Caco-2 (cell line): ENCODE data around the gene PAPSS2. TPM values are rescaled to one million over a fixed set of nuclear protein-coding genes. Genes with fewer than 3 reads are reported as not detected.

ENCODE experiments used
- BruUV-seq: library from RNA; stranded (reverse); fragments of 400-500 nt; replicated peaks from 2 replicates; lab custom pipeline; 2021; lab: Mats Ljungman, UMichigan
- CTCF ChIA-PET: fragments of 300-600 bp; sonication (Branson Sonifier 250); formaldehyde crosslinking; loops from one replicate; lab custom pipeline; 2022; ENCODE audit warnings: antibody characterized with exemption; lab: Charles Lee
- POLR2A ChIA-PET: fragments of 300-600 bp; sonication (Branson Sonifier 250); formaldehyde crosslinking; loops from one replicate; lab custom pipeline; 2022; ENCODE audit warnings: antibody characterized with exemption; lab: Charles Lee
- DNase-seq, 2 experiments: peaks; one replicate each; pipeline versions ENCODE4 v3.0.0 to v3.0.0-alpha.2; 2020 to 2022
- H3K27me3 ChIP-seq: replicated peaks from 2 replicates; pipeline ENCODE4 v1.6.0; 2011; ENCODE audit warnings: low read length; ENCODE audit not compliant: control insufficient read depth, insufficient read depth
- H3K36me3 ChIP-seq: 2 replicates; pipeline ENCODE4 v1.5.1; 2011; ENCODE audit warnings: low read length; ENCODE audit not compliant: control insufficient read depth, insufficient read depth
- H3K4me1 ChIP-seq: fragments of 250-450 bp; sonication (Bioruptor Pico); 2 replicates; pipeline ENCODE4 v1.5.1; 2020; ENCODE audit warnings: mild to moderate bottlenecking
- H3K4me3 ChIP-seq: 2 replicates; pipeline ENCODE4 v1.5.1; 2011; ENCODE audit warnings: low read depth, mild to moderate bottlenecking, control low read depth, low read length
- H3K9me3 ChIP-seq: fragments of 250-450 bp; sonication (Bioruptor Pico); 2 replicates; pipeline ENCODE4 v1.5.1; 2020; ENCODE audit warnings: mild to moderate bottlenecking, moderate library complexity
- H3K27ac Mint-ChIP-seq: one replicate; pipeline ENCODE4 v1.8.0; 2022; ENCODE audit warnings: mixed read lengths; ENCODE audit not compliant: unreplicated experiment
- H3K27me3 Mint-ChIP-seq: one replicate; pipeline ENCODE4 v1.8.0; 2022; ENCODE audit warnings: mixed read lengths; ENCODE audit not compliant: insufficient read depth, unreplicated experiment
- H3K36me3 Mint-ChIP-seq: one replicate; pipeline ENCODE4 v1.8.0; 2022; ENCODE audit warnings: mild to moderate bottlenecking, mixed read lengths; ENCODE audit not compliant: insufficient read depth, unreplicated experiment
- H3K4me1 Mint-ChIP-seq: one replicate; pipeline ENCODE4 v1.8.0; 2022; ENCODE audit warnings: low read depth, mixed read lengths; ENCODE audit not compliant: unreplicated experiment
- H3K4me3 Mint-ChIP-seq: one replicate; pipeline ENCODE4 v1.8.0; 2022; ENCODE audit warnings: mild to moderate bottlenecking, moderate library complexity, mixed read lengths; ENCODE audit not compliant: unreplicated experiment
- H3K9me3 Mint-ChIP-seq: one replicate; pipeline ENCODE4 v1.8.0; 2022; ENCODE audit warnings: mixed read lengths; ENCODE audit not compliant: unreplicated experiment
- intact Hi-C: fragments of 100-400 bp; cut with micrococcal nuclease; formaldehyde crosslinking; loops from one replicate; pipeline ENCODE4 v1.10.0; 2022; ENCODE audit not compliant: unreplicated experiment
- total RNA-seq: library from RNA; stranded (reverse); gene quantifications from 2 replicates; pipeline ENCODE4 v1.2.3, GENCODE V29; 2022
- TF ChIP-seq, protein P1 (sequence below), 2 experiments: fragments of 200-600 bp in 1 of 2; IDR thresholded peaks; 1 replicate in 1 of 2; 2 replicates in 1 of 2; pipeline versions ENCODE4 v1.5.1 to v1.8.0; 2011 to 2022; ENCODE audit warnings: antibody characterized with exemption in 1 of 2, control low read depth in 1 of 2, inconsistent platforms in 1 of 2, low read depth in 1 of 2, low read length in 1 of 2, mild to moderate bottlenecking in 1 of 2, moderate library complexity in 1 of 2; ENCODE audit not compliant: insufficient read depth in 1 of 2, severe bottlenecking in 1 of 2, unreplicated experiment in 1 of 2

The PAPSS2 gene
- total RNA-seq, 1 experiment from 2014 or later: 4.3 TPM

DNA sequence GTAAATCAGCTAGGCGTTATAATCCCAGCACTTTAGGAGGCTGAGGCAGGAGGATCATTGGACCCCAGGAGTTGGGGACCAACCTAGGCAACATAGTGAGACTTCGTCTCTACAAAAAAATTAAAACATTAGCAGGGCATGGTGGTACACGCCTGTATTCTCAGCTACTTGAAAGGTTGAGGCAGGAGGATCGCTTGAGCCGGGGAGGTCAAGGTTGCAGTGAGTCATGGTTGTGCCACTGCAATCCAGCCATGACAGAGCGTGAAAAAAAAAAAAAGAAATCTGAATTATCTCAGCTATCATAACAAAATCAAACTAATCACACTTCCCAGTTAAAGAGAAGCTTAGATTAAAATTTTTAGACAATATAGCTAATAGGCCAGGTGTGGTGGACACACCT, 123.0 kb downstream of the PAPSS2 start:
- Histone ChIP-seq H3K27me3 (no peaks in the 10 kb centered on the region), H3K9me3 (no peaks in the 10 kb centered on the region), H3K4me1 (no peaks in the 10 kb centered on the region), H3K4me3 (no peak overlapping the region), H3K36me3 (no peaks in the 10 kb centered on the region; the same call in 1 of the 2 replicates)
- peaks cover 32% of the 10 kb centered on the region for H3K36me3 Mint-ChIP-seq
- no peak overlapping the region for H3K27ac Mint-ChIP-seq
- H3K9me3 Mint-ChIP-seq: no peaks in the 10 kb centered on the region
- TF ChIP-seq, protein P1, sequence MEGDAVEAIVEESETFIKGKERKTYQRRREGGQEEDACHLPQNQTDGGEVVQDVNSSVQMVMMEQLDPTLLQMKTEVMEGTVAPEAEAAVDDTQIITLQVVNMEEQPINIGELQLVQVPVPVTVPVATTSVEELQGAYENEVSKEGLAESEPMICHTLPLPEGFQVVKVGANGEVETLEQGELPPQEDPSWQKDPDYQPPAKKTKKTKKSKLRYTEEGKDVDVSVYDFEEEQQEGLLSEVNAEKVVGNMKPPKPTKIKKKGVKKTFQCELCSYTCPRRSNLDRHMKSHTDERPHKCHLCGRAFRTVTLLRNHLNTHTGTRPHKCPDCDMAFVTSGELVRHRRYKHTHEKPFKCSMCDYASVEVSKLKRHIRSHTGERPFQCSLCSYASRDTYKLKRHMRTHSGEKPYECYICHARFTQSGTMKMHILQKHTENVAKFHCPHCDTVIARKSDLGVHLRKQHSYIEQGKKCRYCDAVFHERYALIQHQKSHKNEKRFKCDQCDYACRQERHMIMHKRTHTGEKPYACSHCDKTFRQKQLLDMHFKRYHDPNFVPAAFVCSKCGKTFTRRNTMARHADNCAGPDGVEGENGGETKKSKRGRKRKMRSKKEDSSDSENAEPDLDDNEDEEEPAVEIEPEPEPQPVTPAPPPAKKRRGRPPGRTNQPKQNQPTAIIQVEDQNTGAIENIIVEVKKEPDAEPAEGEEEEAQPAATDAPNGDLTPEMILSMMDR (IDR thresholded peaks at IDR 0.05; ENCODE audit: insufficient read depth in 1 of 2, low read depth in 1 of 2, low read length in 1 of 2, severe bottlenecking in 1 of 2, unreplicated experiment in 1 of 2): no peak
- H3K4me3 Mint-ChIP-seq: no peak overlapping the region
- BruUV-seq: no TSS peak
- ChIA-PET CTCF (interaction anchor here (0.7 to 1.4 kb wide), 2 partner anchors 16 to 48 kb away, joined by 3 read pairs; no protein-coding TSS in a partner anchor), POLR2A (no interaction called here)
- intact Hi-C loops: no loop called here
- no peak for DNase-seq
- no peaks in the 10 kb centered on the region for H3K4me1 Mint-ChIP-seq
- no peaks in the 10 kb centered on the region for H3K27me3 Mint-ChIP-seq

- Histone ChIP-seq H3K36me3 (no peaks in the 10 kb centered on the region), H3K4me3 (no peak overlapping the region), H3K9me3 (no peaks in the 10 kb centered on the region), H3K27me3 (no peaks in the 10 kb centered on the region), H3K4me1 (no peaks in the 10 kb centered on the region)
- no peak overlapping the region for H3K27ac Mint-ChIP-seq
- no peaks in the 10 kb centered on the region for H3K4me1 Mint-ChIP-seq
- CTCF ChIA-PET: no interaction called here
- TF ChIP-seq, protein P1 (IDR thresholded peaks at IDR 0.05; ENCODE audit: insufficient read depth in 1 of 2, low read depth in 1 of 2, low read length in 1 of 2, severe bottlenecking in 1 of 2, unreplicated experiment in 1 of 2): no peak
- H3K36me3 Mint-ChIP-seq: peaks cover 32% of the 10 kb centered on the region
- no TSS peak for BruUV-seq
- POLR2A ChIA-PET: no interaction called here
- intact Hi-C loops: no loop called here
- H3K9me3 Mint-ChIP-seq: no peaks in the 10 kb centered on the region
- H3K4me3 Mint-ChIP-seq: no peak overlapping the region
- no peak for DNase-seq
- no peaks in the 10 kb centered on the region for H3K27me3 Mint-ChIP-seq
Observed at GRCh38 chr10:87786421-87786820, 126.7 kb downstream of the PAPSS2 start.

- POLR2A ChIA-PET: no interaction called here
- TF ChIP-seq, protein P1 (IDR thresholded peaks at IDR 0.05; ENCODE audit: insufficient read depth in 1 of 2, low read depth in 1 of 2, low read length in 1 of 2, severe bottlenecking in 1 of 2, unreplicated experiment in 1 of 2): no peak
- Mint-ChIP-seq H3K9me3 (no peaks in the 10 kb centered on the region), H3K27me3 (no peaks in the 10 kb centered on the region), H3K4me3 (no peak overlapping the region), H3K27ac (no peak overlapping the region), H3K4me1 (no peaks in the 10 kb centered on the region), H3K36me3 (peaks cover 15% of the 10 kb centered on the region)
- DNase-seq: no peak
- Histone ChIP-seq H3K9me3 (no peaks in the 10 kb centered on the region), H3K36me3 (no peaks in the 10 kb centered on the region), H3K4me1 (peaks cover 9% of the 10 kb centered on the region; the same call in 1 of the 2 replicates), H3K27me3 (no peaks in the 10 kb centered on the region), H3K4me3 (no peak overlapping the region)
- intact Hi-C loops: no loop called here
- CTCF ChIA-PET: no interaction called here
- no TSS peak for BruUV-seq
Observed at GRCh38 chr10:87790185-87790584, 130.5 kb downstream of the PAPSS2 start.
